ENCODE data around the gene CPA2.
"Not testable (repeated sequence)": the region's sequence is repeated elsewhere in the genome, so short reads cannot be mapped to it uniquely, and the experiment has no call there.

CPA2 gene

DNA sequence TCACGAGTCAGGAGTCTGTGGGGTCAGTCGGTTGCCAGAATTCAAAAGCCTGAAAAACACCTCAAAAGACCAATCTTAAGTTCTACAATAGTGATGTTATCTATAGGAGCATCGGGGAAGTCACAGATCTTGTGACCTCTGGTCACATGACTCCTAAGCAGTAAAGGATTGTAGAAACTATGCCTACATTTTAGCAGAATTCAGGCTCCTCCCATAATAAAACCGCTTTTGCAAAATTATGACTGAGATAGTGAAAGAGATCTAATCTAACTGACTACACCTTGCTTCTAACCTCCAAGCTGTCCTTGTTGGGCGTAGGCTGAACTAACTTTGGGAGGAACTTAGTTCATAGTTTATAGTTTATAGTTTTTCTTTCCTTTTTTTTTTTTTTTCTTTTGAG, 42.5 kb upstream of the CPA2 start:
- Histone ChIP-seq H3K4me1 (ENCODE audit: control insufficient read depth in 1 of 2, insufficient read depth in 1 of 2, low read depth in 1 of 2, low read length in 1 of 2) (no peaks in the 10 kb centered on the region), H3K4me3 (ENCODE audit: low read depth in 1 of 2, low read length in 1 of 2) (no peak overlapping the region), H3K36me3 (no peaks in the 10 kb centered on the region), H3K9me3 (no peaks in the 10 kb centered on the region), H3K27me3 (no peaks in the 10 kb centered on the region), H3K27ac (no peak overlapping the region)
- TF ChIP-seq, protein P1, sequence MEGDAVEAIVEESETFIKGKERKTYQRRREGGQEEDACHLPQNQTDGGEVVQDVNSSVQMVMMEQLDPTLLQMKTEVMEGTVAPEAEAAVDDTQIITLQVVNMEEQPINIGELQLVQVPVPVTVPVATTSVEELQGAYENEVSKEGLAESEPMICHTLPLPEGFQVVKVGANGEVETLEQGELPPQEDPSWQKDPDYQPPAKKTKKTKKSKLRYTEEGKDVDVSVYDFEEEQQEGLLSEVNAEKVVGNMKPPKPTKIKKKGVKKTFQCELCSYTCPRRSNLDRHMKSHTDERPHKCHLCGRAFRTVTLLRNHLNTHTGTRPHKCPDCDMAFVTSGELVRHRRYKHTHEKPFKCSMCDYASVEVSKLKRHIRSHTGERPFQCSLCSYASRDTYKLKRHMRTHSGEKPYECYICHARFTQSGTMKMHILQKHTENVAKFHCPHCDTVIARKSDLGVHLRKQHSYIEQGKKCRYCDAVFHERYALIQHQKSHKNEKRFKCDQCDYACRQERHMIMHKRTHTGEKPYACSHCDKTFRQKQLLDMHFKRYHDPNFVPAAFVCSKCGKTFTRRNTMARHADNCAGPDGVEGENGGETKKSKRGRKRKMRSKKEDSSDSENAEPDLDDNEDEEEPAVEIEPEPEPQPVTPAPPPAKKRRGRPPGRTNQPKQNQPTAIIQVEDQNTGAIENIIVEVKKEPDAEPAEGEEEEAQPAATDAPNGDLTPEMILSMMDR (IDR thresholded peaks at IDR 0.05) = no peak

DNA sequence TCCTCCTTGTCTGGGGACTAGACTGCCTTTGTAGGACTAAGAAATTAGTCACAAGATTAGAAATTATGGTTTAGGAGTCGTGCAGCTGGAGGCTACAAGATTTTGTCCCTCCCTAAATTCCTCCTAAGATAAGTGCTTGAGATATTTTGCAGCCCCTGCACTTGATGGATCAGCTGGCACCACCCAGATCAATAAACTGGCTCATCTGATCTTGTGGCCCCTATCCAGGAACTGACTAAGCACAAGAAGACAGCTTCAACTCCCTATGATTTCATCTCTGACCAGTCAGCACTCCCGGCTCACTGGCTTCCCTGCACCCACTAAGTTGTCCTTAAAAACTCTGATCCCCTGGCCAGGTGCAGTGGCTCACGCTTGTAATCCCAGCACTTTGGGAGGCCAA, 41.7 kb upstream of the CPA2 start:
- not testable (repeated sequence) for H3K4me3 ChIP-seq (ENCODE audit: low read depth in 1 of 2, low read length in 1 of 2); H3K9me3 ChIP-seq

DNA sequence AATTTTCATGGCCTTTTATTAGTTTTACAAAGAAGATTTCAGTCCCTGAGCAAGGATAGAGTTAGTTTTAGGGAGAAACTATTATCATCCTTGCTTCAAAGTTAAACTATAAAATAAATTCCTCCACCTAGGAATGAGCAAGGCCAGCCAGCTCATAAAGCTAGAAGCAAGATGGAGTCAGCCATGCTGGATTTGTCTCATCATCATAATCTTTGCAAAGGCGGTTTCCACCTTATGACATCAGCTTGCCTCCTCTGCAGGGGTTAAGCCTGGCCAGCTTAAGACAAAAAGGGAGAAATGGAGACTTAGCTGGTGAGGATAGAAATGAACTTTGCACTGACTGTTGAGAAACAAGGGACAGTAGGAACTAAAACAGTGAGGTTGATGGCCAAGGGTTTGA, 40.3 kb upstream of the CPA2 start:
- Histone ChIP-seq H3K36me3 (no peaks in the 10 kb centered on the region), H3K27ac (no peak overlapping the region), H3K4me3 (ENCODE audit: low read depth in 1 of 2, low read length in 1 of 2) (no peak overlapping the region), H3K27me3 (no peaks in the 10 kb centered on the region), H3K4me1 (ENCODE audit: control insufficient read depth in 1 of 2, insufficient read depth in 1 of 2, low read depth in 1 of 2, low read length in 1 of 2) (no peaks in the 10 kb centered on the region), H3K9me3 (no peaks in the 10 kb centered on the region)
- TF ChIP-seq, protein P1 (IDR thresholded peaks at IDR 0.05) = no peak

More for the DNA sequence above, 41.7 kb upstream of the CPA2 start:
- H3K27me3 ChIP-seq; H3K4me1 ChIP-seq (ENCODE audit: control insufficient read depth in 1 of 2, insufficient read depth in 1 of 2, low read depth in 1 of 2, low read length in 1 of 2); H3K27ac ChIP-seq; H3K36me3 ChIP-seq: not testable (repeated sequence)

DNA sequence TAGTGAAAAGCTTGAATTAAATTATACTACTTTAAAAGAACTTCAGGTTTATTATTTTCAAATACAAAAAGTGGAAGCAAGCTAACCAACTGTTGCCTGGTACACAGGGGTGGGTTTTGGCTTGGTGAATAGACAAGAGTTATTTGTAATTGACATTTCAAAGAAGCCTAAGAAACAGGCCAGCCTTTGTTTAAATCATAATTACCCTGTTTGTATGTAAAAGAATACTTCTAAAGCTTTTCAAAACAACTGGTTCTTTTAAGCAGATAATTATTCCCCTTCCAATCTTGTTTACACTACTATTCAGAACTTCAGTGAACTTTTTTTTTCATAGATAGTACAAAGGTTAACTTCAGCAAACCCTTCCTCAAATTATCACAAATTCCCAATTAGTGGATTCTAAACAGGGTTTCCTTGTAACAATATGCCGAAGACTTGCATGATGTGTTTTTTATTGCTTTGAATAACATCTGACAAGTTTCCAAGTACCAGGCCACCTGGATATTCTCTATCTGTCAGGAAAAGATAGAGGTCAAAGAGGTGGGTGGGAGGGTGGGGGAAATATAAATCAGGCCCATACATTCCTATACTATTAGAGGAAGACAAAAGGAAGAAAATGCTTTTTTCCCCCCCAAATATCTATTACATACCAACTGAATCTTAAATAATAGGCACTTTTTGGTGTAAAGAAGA, 38.6 kb upstream of the CPA2 start:
- TF ChIP-seq, protein P1 (IDR thresholded peaks at IDR 0.05) = no peak
- no peak overlapping the region for H3K27ac ChIP-seq
- H3K36me3 ChIP-seq = no peaks in the 10 kb centered on the region
- no peaks in the 10 kb centered on the region for H3K4me1 ChIP-seq (ENCODE audit: control insufficient read depth in 1 of 2, insufficient read depth in 1 of 2, low read depth in 1 of 2, low read length in 1 of 2)
- H3K4me3 ChIP-seq (ENCODE audit: low read depth in 1 of 2, low read length in 1 of 2) = no peak overlapping the region
- no peaks in the 10 kb centered on the region for H3K9me3 ChIP-seq
- H3K27me3 ChIP-seq = no peaks in the 10 kb centered on the region

DNA sequence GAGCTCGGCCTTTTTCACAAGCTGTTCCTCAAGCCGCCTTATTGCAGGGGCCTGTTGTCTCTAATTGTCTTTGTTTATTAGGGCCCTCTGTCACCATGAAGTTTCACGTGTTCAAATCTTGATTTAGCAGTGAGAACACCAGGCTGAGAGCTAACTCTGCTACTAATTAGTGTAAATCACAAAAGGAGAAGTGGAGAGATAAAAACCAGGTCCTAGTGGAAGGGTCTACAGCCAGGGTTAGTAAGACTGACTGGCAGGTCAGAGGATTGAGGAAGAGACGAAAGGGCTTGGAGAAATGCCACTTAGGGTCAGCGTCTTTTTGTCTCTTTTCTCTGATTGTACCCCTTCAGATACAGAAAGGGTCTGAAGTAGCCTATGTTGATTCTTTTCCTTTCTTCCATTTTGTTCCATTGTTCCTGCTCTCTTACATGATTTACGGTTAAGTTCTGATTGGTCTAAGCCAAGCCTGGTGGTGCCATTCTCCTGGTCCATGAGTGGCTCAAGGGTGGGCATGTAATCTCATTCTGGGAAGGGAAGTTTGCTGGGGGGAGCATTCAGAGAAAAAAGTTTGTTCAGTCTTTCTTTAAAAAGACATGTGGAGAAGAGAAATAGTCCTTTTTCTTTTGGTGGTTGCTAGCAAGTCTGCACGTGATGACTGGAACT, 37.7 kb upstream of the CPA2 start:
- H3K4me1 ChIP-seq (ENCODE audit: control insufficient read depth in 1 of 2, insufficient read depth in 1 of 2, low read depth in 1 of 2, low read length in 1 of 2) = no peaks in the 10 kb centered on the region
- H3K36me3 ChIP-seq = no peaks in the 10 kb centered on the region
- TF ChIP-seq, protein P1 (IDR thresholded peaks at IDR 0.05) = no peak
- no peak overlapping the region for H3K4me3 ChIP-seq (ENCODE audit: low read depth in 1 of 2, low read length in 1 of 2)
- no peak overlapping the region for H3K27ac ChIP-seq
- no peaks in the 10 kb centered on the region for H3K27me3 ChIP-seq
- H3K9me3 ChIP-seq = no peaks in the 10 kb centered on the region

DNA sequence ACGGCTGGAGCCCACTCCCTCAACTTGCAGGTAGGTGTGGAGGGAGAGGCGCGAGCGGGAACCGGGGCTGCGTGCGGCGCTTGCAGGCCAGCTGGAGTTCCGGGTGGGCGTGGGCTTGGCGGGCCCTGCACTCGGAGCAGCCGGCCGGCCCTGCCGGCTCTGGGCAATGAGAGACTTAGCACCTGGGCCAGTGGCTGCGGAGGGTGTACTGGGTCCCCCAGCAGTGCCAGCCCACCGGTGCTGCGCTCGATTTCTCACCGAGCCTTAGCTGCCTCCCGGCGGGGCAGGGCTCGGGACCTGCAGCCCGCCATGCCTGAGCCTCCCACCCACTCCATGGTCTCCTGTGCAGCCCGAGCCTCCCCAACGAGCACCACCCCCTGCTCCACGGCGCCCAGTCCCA, 36.7 kb upstream of the CPA2 start:
- not testable (repeated sequence) for H3K27me3 ChIP-seq; H3K9me3 ChIP-seq; H3K4me3 ChIP-seq (ENCODE audit: low read depth in 1 of 2, low read length in 1 of 2); H3K4me1 ChIP-seq (ENCODE audit: control insufficient read depth in 1 of 2, insufficient read depth in 1 of 2, low read depth in 1 of 2, low read length in 1 of 2); H3K36me3 ChIP-seq; H3K27ac ChIP-seq

All from neutrophil (primary cell).